Pancreas (tissue), 10 donors: ENCODE measurements around the gene FOLR1. TPM values are rescaled to one million over a fixed set of nuclear protein-coding genes. Genes with fewer than 3 reads are reported as not detected.
A peak's percentile ranks its signal among the peaks of the same experiment; 100 is the strongest.

Source experiments
- ATAC-seq, 4 donors: fragments of 200-7000 bp; cut with Tn5 transposase; one replicate each; pipeline versions ENCODE4 v1.8.0 to v1.9.1; 2020; ENCODE audit warnings: mild to moderate bottlenecking in 4 of 4, moderate library complexity in 4 of 4
- DNase-seq, 6 donors: peaks; one replicate each; pipeline ENCODE4 v3.0.0-alpha.2; 2020
- FAIRE-seq: peaks from 2 replicates; lab custom pipeline; 2012; peaks lifted over from hg19 to GRCh38; lab: Jason Lieb, UNC
- H3K27ac ChIP-seq, 4 donors: fragments of 200-600 bp; sonication (generic); 1 replicate in 3 of 4; 2 replicates in 1 of 4; pipeline versions ENCODE4 v1.5.0 to v1.8.0; 2020
- H3K27me3 ChIP-seq, 4 donors: fragments of 200-600 bp; one replicate each; pipeline ENCODE4 v1.8.0; 2021
- H3K36me3 ChIP-seq, 3 donors: fragments of 200-600 bp; sonication (generic) in 1 of 3; one replicate each; pipeline versions ENCODE4 v1.5.0 to v1.8.0; 2020 to 2021
- H3K4me1 ChIP-seq, 3 donors: fragments of 200-600 bp; one replicate each; pipeline ENCODE4 v1.8.0; 2021
- H3K4me3 ChIP-seq, 4 donors: fragments of 200-600 bp; sonication (generic) in 2 of 4; one replicate each; pipeline versions ENCODE4 v1.5.0 to v1.8.0; 2020 to 2021
- H3K9me3 ChIP-seq, 4 donors: fragments of 200-600 bp; one replicate each; pipeline ENCODE4 v1.8.0; 2021
- CTCF ChIP-seq, 4 donors: fragments of 200-600 bp; sonication (generic) in 3 of 4; IDR thresholded peaks; one replicate each; pipeline versions ENCODE4 v1.5.0 to v1.8.0; 2021; ENCODE audit warnings: antibody characterized with exemption in 4 of 4
- WGBS, 2 donors: extraction: QIAGEN DNeasy Blood & Tissue Kit; methylation state at CpG; one replicate each; pipeline ENCODE4 v1.1.7; 2013; 5-methylcytosine and 5-hydroxymethylcytosine counted together
- intact Hi-C, 3 donors: fragments of 100-400 bp; cut with DNase I; formaldehyde crosslinking; loops; one replicate each; pipeline versions ENCODE4 v1.11.1 to v1.14.2; 2022
- polyA plus RNA-seq, 2 donors: library from polyadenylated mRNA; stranded (reverse); fragments of 200-250 nt; gene quantifications; one replicate each; pipeline ENCODE4 v1.2.3, GENCODE V29; 2013
- total RNA-seq, 6 donors: library from RNA; stranded (reverse); fragmentation: NEBNext Ultra II Directional in 4 of 6; extraction: Animal tissue kit (Norgen Biotek cat#: 25700) in 4 of 6; gene quantifications; one replicate each; pipeline versions ENCODE4 v1.2.1 to v1.2.4, GENCODE V29; 2021 to 2023
- donor health status: healthy with polysubstance abuse.
- donor health status: DM: no; HTN: no; CAD: no; lungs with moderate emphysema.
- donor health status: DM: no; HTN: no; CAD: no.
- donor health status: control.
- donor health status: control.
- donor health status: Bipolar disorder and iron deficiency.
- donor health status: DM: yes; HTN: yes; CAD: no.
- donor health status: DM: no; HTN: no; CAD: no.
- donor health status: DM: no; HTN: no; CAD: no.
- donor health status: DM: yes; HTN: yes; CAD: no.

FOLR1 gene
- total and polyA plus RNA-seq, 8 donors, result 1.2 to 8.3 (median 4.5) TPM

DNA sequence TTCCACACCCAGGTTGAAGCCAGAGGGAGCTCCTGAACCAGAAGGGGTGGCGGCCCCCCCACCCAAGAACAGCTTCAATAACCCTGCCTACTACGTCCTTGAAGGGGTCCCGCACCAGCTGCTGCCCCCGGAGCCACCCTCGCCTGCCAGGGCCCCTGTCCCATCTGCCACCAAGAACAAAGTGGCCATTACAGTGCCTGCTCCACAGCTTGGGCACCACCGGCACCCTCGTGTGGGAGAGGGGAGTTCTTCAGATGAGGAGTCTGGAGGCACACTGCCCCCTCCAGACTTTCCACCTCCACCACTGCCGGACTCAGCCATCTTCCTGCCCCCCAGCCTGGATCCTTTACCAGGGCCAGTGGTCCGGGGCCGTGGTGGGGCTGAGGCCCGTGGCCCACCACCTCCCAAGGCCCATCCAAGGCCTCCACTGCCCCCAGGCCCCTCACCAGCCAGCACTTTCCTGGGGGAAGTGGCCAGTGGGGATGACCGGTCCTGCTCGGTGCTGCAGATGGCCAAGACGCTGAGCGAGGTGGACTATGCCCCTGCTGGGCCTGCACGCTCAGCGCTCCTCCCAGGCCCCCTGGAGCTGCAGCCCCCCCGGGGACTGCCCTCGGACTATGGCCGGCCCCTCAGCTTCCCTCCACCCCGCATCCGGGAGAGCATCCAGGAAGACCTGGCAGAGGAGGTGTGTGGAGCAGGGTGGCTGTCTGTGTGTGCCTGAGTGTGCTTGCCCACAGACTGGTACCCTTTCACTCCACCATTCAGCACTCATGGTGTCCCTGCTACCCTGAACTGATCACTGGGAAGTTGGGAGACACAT lies 45.4 kb downstream of the FOLR1 start:
- Histone ChIP-seq H3K27ac (no peak overlapping the region), H3K9me3 (no peaks in the 10 kb centered on the region), H3K27me3 (no peaks in the 10 kb centered on the region), H3K36me3 (peaks cover 0 to 34% (median 5%) of the 10 kb centered on the region in 3 donors), H3K4me1 (peaks cover 0 to 14% (median 9%) of the 10 kb centered on the region in 3 donors), H3K4me3 (no peak overlapping the region)
- TF ChIP-seq CTCF (IDR thresholded peaks at IDR 0.05), result no peak
- intact Hi-C loops, result no loop called here
- 81% methylated on average over 18 to 22 of the region's 22 CpGs for WGBS, 2 donors
- ATAC-seq (peak in 2 of 4 donors; percentile 0 to 4), FAIRE-seq (no peak), DNase-seq (peak in 3 of 6 donors; percentile 37 to 79 (median 53))

DNA sequence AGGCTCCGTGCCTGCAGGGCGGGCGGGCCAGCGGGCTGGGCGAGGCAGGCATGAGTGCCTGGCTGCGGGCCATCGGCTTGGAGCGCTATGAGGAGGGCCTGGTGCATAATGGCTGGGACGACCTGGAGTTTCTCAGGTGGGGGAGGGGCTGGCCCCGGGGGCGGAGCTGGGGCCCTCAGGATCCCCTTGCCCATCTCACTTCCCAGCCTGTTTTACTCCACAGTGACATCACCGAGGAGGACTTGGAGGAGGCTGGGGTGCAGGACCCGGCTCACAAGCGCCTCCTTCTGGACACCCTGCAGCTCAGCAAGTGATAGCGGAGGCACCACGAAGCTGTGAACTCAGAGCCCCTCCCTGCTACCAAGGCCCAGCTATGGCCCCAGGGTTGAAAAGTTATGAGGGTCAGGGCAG lies 46.1 kb downstream of the FOLR1 start:
- H3K36me3 ChIP-seq, result peaks cover 0 to 27% (median 3%) of the 10 kb centered on the region in 3 donors
- no peak for FAIRE-seq

DNA sequence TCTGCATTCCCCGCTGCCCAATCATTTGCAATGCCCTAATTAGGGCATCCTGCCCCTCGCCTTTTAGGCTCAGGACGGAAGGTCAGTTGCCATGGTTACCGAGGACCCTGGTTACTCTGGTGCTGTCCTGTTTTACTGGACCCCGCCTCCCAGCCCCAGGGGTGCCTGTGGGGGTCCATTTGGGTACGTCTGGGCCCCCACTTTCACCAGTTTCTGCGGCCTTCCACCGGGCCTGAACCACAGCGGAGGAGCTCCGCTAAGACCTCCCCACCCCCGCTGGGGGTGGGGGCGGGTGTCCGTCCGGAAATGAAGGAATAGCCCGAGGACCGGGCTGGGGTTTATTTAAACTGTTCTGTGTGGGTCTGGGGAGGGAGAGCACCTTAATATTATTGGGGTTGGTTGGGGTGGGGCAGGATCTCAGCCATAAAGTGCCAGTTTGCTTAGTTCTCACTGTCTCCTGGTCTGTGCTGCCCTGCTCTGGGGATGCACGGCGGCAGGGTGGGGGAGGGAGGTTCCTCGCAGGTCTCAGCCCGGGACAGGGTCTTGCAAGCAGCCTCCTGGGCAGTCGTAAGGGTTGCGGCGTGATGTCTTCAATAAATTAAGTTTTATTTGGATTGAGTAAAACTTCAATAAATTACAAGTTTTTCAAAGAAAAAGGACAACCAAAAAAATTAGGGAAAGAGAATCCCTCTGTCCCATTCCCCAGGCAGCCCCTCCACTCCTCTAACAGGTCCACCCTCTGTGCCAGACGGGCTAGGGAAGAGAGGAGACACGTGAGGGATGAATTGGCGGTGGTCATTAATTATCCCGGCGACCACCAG lies 46.8 kb downstream of the FOLR1 start:
- WGBS, 2 donors, result 66 to 69% methylated on average over 28 of the region's 28 CpGs
- no peak for TF ChIP-seq CTCF (IDR thresholded peaks at IDR 0.05)

More for the DNA sequence above, 46.1 kb downstream of the FOLR1 start:
- TF ChIP-seq CTCF (IDR thresholded peaks at IDR 0.05), result peak; percentile 44 to 53 (median 52)
- DNase-seq, result peak in 5 of 6 donors; percentile 52 to 78 (median 68)
- H3K4me3 ChIP-seq, result no peak overlapping the region
- H3K27me3 ChIP-seq, result peaks cover 0 to under 1% (median 0%) of the 10 kb centered on the region in 4 donors
- peak; percentile 54 to 77 (median 72) for ATAC-seq
- 40 to 48% methylated on average over 16 of the region's 16 CpGs for WGBS, 2 donors
- peaks cover 0 to 14% (median 9%) of the 10 kb centered on the region in 3 donors for H3K4me1 ChIP-seq
- no peak overlapping the region for H3K27ac ChIP-seq
- no peaks in the 10 kb centered on the region for H3K9me3 ChIP-seq
- intact Hi-C loops, result no loop called here

GRCh38 chr11:72239313-72239848 lies 47.4 kb downstream of the FOLR1 start:
- Histone ChIP-seq H3K4me3 (peak overlapping the region in 2 of 4 donors; percentile 25 to 42), H3K4me1 (peaks cover 0 to 14% (median 9%) of the 10 kb centered on the region in 3 donors), H3K36me3 (peaks cover 0 to 16% (median 0%) of the 10 kb centered on the region in 3 donors), H3K27me3 (peaks cover 0 to 11% (median 2%) of the 10 kb centered on the region in 4 donors), H3K27ac (no peak overlapping the region), H3K9me3 (no peaks in the 10 kb centered on the region)
- intact Hi-C loops, result no loop called here
- WGBS, 2 donors, result 14 to 24% methylated on average over 15 to 25 of the region's 25 CpGs
- peak; percentile 2 to 40 (median 11) for ATAC-seq
- no peak for FAIRE-seq
- no peak for TF ChIP-seq CTCF (IDR thresholded peaks at IDR 0.05)
- peak in 4 of 6 donors; percentile 43 to 88 (median 62) for DNase-seq

More for the DNA sequence above, 46.8 kb downstream of the FOLR1 start:
- H3K27ac ChIP-seq, result no peak overlapping the region
- FAIRE-seq, result no peak
- no peaks in the 10 kb centered on the region for H3K9me3 ChIP-seq
- no peak overlapping the region for H3K4me3 ChIP-seq
- peak in 3 of 6 donors; percentile 33 to 66 (median 53) for DNase-seq
- peak in 2 of 4 donors; percentile 1 to 4 for ATAC-seq
- peaks cover 0 to 5% (median 0%) of the 10 kb centered on the region in 4 donors for H3K27me3 ChIP-seq
- H3K36me3 ChIP-seq, result peaks cover 0 to 23% (median 0%) of the 10 kb centered on the region in 3 donors
- peaks cover 0 to 14% (median 9%) of the 10 kb centered on the region in 3 donors for H3K4me1 ChIP-seq
- intact Hi-C loops, result no loop called here
